GM12864 (cell line): ENCODE measurements around the gene ZNF57.
"Not testable (repeated sequence)": the region's sequence is repeated elsewhere in the genome, so short reads cannot be mapped to it uniquely, and the experiment has no call there.

Experiments
- DNase-seq: peaks from one replicate; pipeline ENCODE4 v3.0.0-alpha.2; 2011; ENCODE audit warnings: low read depth
- H3K4me3 ChIP-seq: 2 replicates; pipeline ENCODE4 v1.5.1; 2011; ENCODE audit warnings: mild to moderate bottlenecking, low read depth, low read length, control low read depth
- TF ChIP-seq, protein P1 (sequence below): IDR thresholded peaks from 2 replicates; pipeline ENCODE4 v1.5.1; 2011; ENCODE audit warnings: low read depth, mild to moderate bottlenecking, moderate library complexity, low read length, control low read depth, inconsistent platforms; ENCODE audit errors: missing control alignments

ZNF57 gene

DNA sequence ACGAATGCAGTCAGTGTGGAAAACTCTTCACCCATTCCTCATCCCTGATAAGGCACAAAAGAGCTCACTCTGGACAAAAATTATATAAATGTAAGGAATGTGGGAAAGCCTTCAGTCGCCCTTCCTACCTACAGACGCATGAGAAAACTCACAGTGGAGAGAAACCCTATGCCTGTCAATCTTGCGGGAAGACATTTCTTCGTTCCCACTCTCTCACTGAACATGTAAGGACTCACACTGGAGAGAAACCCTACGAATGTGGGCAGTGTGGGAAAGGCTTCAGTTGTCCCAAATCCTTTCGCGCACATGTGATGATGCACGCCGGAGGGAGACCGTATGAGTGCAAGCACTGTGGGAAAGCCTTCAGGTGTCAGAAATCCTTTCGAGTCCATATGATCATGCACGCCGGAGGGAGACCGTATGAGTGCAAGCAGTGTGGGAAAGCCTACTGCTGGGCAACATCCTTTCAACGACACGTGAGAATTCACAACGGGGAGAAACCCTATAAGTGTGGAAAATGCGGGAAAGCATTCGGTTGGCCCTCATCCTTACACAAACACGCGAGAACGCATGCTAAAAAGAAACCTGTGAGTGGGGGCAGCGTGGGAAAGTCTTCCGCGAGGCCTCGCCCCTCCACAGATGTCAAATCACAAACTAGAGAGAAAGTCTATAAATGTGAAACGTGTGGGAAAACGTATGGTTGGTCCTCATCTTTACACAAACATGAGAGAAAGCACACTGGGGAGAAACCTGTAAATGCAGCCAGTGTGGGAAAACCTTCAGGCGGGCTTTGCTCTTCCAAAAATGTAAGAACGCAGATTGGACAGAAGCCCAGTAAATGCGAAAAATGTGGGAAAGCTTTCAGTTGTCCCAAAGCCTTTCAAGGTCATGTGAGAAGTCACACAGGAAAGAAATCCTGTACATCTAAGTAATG, 23.1 kb upstream of the ZNF57 start:
- TF ChIP-seq, protein P1, sequence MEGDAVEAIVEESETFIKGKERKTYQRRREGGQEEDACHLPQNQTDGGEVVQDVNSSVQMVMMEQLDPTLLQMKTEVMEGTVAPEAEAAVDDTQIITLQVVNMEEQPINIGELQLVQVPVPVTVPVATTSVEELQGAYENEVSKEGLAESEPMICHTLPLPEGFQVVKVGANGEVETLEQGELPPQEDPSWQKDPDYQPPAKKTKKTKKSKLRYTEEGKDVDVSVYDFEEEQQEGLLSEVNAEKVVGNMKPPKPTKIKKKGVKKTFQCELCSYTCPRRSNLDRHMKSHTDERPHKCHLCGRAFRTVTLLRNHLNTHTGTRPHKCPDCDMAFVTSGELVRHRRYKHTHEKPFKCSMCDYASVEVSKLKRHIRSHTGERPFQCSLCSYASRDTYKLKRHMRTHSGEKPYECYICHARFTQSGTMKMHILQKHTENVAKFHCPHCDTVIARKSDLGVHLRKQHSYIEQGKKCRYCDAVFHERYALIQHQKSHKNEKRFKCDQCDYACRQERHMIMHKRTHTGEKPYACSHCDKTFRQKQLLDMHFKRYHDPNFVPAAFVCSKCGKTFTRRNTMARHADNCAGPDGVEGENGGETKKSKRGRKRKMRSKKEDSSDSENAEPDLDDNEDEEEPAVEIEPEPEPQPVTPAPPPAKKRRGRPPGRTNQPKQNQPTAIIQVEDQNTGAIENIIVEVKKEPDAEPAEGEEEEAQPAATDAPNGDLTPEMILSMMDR, result no peak
- no peak for DNase-seq

DNA sequence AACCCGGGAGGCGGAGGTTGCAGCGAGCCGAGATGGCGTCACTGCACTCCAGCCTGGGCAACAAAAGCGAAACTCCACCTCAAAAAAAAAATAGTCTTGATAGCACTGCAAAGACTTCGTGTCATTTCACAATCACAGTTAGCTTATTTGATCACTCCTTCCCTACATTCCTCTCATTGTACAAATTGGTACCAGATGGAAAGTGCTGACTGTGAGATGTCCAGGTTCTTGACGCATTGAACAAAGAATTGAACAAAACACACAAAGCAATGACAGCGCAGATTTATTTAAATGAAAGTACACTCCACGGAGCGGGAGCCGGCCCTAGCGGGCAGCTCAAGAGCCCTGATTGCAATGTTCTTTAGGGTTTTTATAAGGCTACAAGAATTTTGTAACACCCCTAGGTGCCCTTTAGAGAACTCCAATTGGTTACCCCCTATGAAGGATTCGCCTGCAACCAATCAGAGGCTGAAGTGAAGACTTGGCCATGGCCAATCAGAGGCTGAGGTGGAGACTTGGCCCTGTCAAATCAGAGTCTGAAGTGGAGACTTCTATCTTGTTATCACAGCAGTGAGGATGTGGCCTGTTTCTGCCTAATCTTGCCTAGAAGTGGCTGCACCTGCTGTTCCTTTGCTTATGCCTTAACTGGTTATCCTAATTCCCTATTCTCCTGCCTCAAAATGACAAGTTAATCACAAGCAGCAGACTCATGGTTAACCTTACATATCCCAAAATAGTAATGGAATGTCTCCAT, 16.9 kb upstream of the ZNF57 start:
- H3K4me3 ChIP-seq, result no peak overlapping the region
- TF ChIP-seq, protein P1, result no peak
- DNase-seq, result no peak

More for the DNA sequence above, 23.1 kb upstream of the ZNF57 start:
- H3K4me3 ChIP-seq, result no peak overlapping the region

DNA sequence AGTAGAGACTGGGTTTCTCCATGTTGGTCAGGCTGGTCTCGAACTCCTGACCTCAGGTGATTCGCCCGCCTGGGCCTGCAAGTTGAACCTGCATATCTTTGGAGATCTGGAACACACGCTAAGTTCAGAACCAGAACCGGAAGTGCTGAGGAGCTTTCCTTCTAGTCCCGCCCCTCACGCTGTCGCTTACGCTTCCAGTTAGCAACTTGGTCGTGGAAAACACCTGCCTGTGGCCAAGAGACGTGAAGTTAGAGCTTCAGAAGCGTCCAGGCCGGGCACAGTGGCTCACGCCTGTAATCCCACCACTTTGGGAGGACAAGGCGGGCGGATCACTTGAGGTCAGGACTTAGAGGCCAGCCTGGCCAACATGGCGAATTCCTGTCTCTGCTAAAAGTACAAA, 15.0 kb upstream of the ZNF57 start:
- TF ChIP-seq, protein P1, result no peak
- DNase-seq, result no peak
- no peak overlapping the region for H3K4me3 ChIP-seq

DNA sequence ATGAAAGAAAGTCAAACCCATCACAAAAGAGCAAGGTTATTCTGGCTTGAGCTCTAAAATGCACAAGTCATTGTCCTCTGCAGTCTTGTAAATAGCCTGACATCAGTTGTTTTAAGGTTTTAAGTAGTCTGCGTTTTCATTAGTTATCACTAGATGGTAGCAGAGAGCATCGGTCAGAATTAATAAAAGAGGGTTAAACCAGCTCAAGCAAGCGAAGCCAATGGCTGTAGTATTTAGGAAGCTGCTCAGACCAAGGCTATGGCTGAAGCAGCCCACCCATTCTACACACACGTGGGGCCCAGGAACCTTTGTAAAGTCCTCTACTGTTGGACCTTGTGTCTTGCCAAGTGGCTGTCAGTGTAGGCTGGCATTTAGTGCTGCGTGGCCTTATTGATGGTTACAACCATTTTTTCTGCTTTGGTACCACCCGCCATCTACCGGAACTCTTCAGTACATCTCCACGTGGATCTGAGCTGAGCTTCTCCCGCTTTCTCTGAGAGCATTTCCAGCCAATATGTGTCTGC, 13.3 kb upstream of the ZNF57 start:
- TF ChIP-seq, protein P1, result peak; percentile 56
- H3K4me3 ChIP-seq, result no peak overlapping the region
- no peak for DNase-seq

DNA sequence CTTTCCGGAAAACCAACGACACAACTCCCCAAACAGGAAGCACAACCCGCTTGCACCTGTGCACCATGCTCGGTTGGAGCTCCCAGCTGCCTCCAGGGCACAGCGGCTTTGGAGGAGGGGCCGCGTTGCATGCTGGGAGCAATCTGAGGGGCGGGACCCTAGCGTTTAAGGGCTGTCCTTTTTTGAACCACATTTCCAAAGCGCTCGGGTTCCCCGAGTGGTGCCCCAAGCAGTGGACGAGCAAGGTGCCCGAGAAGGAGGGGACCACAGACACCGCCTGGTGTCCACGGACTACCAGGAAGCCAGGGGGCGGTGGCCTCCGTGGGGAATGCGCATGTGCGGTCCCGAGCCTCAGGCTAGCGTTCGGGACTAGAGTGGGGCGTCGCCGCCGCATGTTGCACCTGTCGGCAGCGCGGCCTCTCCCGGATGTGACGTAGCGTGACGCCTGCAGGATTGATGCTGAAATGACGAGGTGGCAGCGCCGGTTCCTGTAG, 11.9 kb upstream of the ZNF57 start:
- TF ChIP-seq, protein P1, result no peak
- DNase-seq, result no peak
- H3K4me3 ChIP-seq, result no peak overlapping the region

DNA sequence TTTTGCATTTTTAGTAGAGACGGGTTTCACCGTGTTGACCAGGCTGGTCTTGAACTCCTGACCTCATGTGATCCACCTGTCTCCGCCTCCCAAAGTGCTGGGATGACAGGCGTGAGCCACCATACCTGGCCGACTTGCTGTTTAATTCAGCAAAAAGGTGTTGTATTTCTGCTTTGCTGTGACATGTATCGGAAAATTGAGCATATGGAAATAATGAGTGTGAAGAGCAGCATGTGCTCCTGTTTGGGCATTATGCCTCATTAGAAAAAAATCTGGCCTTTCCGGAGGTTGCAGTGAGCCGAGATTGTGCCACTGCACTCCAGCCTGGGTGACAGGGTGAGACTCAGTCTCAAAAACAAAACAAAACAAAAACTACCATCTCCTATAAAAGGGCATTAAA, 10.2 kb upstream of the ZNF57 start:
- not testable (repeated sequence) for H3K4me3 ChIP-seq, DNase-seq

DNA sequence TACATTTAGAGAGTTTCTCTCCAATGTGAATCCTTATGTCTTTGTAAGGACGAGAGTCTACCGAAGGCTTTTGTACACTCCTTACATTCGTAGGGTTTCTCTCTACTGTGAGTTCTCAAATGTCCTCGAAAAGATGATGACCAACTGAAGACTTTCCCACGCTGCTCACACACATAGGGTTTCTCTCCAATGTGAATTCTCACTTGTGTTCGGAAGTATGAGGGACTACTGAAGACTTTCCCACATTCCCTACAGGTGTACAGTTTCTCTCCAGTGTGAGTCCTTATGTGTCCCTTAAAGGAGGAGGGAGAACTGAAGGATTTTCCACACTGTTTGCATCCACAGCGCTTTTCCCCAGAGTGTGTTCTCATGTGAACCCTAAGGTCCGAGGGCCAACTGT, 4.0 kb upstream of the ZNF57 start:
- TF ChIP-seq, protein P1, result no peak
- no peak for DNase-seq
- no peak overlapping the region for H3K4me3 ChIP-seq
